IMR-90 (cell line): ENCODE results near the gene ABHD2. TPM values are rescaled to one million over a fixed set of nuclear protein-coding genes. Genes with fewer than 3 reads are reported as not detected.

ENCODE experiments used
- ATAC-seq: fragments of 200-7000 bp; cut with Tn5 transposase; 2 replicates; pipeline ENCODE4 v1.9.1; 2020; ENCODE audit warnings: low read depth, mild to moderate bottlenecking, moderate library complexity
- BruUV-seq: library from RNA; stranded (reverse); fragments of 400-500 nt; replicated peaks from 2 replicates; lab custom pipeline; 2021; lab: Mats Ljungman, UMichigan
- CTCF ChIA-PET: fragments of 300-600 bp; formaldehyde crosslinking; extraction: SDS; loops from one replicate; lab custom pipeline; 2021; ENCODE audit warnings: antibody characterized with exemption; lab: Yijun Ruan, JAX
- POLR2A ChIA-PET: fragments of 300-600 bp; sonication (Branson Sonifier 250); formaldehyde crosslinking; loops from one replicate; lab custom pipeline; 2022; ENCODE audit warnings: antibody characterized with exemption; ENCODE audit not compliant: unreplicated experiment; lab: Charles Lee
- DNase-seq: peaks from one replicate; pipeline ENCODE4 v3.0.0; 2013
- H2AFZ ChIP-seq: replicated peaks from 2 replicates; pipeline ENCODE3; 2013; ENCODE audit warnings: low read length, mild to moderate bottlenecking; ENCODE audit not compliant: poor library complexity
- H2AK5ac ChIP-seq: 2 replicates; pipeline ENCODE4 v1.6.1; 2013; ENCODE audit warnings: low read depth, low read length, inconsistent platforms
- H2AK9ac ChIP-seq: replicated peaks from 2 replicates; pipeline ENCODE3; 2013; ENCODE audit warnings: mild to moderate bottlenecking, low read depth, low read length, moderate library complexity; ENCODE audit not compliant: poor library complexity
- H2BK120ac ChIP-seq: 2 replicates; pipeline ENCODE4 v1.6.1; 2013; ENCODE audit warnings: low read depth, low read length, inconsistent platforms
- H2BK15ac ChIP-seq: 3 replicates; pipeline ENCODE4 v1.6.1; 2013; ENCODE audit warnings: low read depth, low read length, inconsistent platforms
- H2BK20ac ChIP-seq: 2 replicates; pipeline ENCODE4 v1.6.1; 2013; ENCODE audit warnings: low read depth, mild to moderate bottlenecking, inconsistent platforms, low read length, moderate library complexity
- H2BK5ac ChIP-seq: 2 replicates; pipeline ENCODE4 v1.6.1; 2013; ENCODE audit warnings: mild to moderate bottlenecking, low read depth, low read length, inconsistent platforms; ENCODE audit not compliant: poor library complexity, severe bottlenecking
- H3K14ac ChIP-seq: replicated peaks from 2 replicates; pipeline ENCODE4 v1.6.1; 2013; ENCODE audit warnings: low read depth, low read length, inconsistent platforms
- H3K18ac ChIP-seq: 2 replicates; pipeline ENCODE4 v1.6.1; 2013; ENCODE audit warnings: low read depth, low read length, control low read depth
- H3K23ac ChIP-seq: 2 replicates; pipeline ENCODE4 v1.6.1; 2013; ENCODE audit warnings: low read depth, low read length, inconsistent platforms
- H3K27ac ChIP-seq: 2 replicates; pipeline ENCODE4 v1.5.1; 2013; ENCODE audit warnings: mild to moderate bottlenecking, control low read depth, low read length; ENCODE audit not compliant: insufficient read depth
- H3K27me3 ChIP-seq: 2 replicates; pipeline ENCODE4 v1.6.1; 2013; ENCODE audit warnings: low read length; ENCODE audit not compliant: control insufficient read depth, insufficient read depth
- H3K36me3 ChIP-seq: 2 replicates; pipeline ENCODE4 v1.6.1; 2013; ENCODE audit warnings: low read length, mixed read lengths; ENCODE audit not compliant: control insufficient read depth, insufficient read depth
- H3K4ac ChIP-seq: 2 replicates; pipeline ENCODE4 v1.6.1; 2013; ENCODE audit warnings: low read depth, low read length, inconsistent platforms
- H3K4me1 ChIP-seq: 2 replicates; pipeline ENCODE4 v1.6.1; 2013; ENCODE audit warnings: low read length, mixed read lengths; ENCODE audit not compliant: control insufficient read depth, insufficient read depth
- H3K4me2 ChIP-seq: 2 replicates; pipeline ENCODE4 v1.6.1; 2013; ENCODE audit warnings: low read depth, mild to moderate bottlenecking, control low read depth, low read length, moderate library complexity
- H3K4me3 ChIP-seq: 2 replicates; pipeline ENCODE4 v1.5.1; 2013; ENCODE audit warnings: low read depth, mild to moderate bottlenecking, control low read depth, low read length, moderate library complexity; ENCODE audit not compliant: insufficient read depth
- H3K56ac ChIP-seq: 2 replicates; pipeline ENCODE4 v1.6.1; 2013; ENCODE audit warnings: low read length, inconsistent platforms; ENCODE audit not compliant: insufficient read depth; ENCODE audit errors: extremely low read depth
- H3K79me1 ChIP-seq, 2 experiments: 2 replicates each; pipeline ENCODE4 v1.6.1; 2013; ENCODE audit warnings: low read length in 2 of 2, inconsistent platforms in 1 of 2, low read depth in 1 of 2
- H3K9ac ChIP-seq: 2 replicates; pipeline ENCODE4 v1.6.1; 2013; ENCODE audit warnings: low read depth, low read length, control low read depth
- H3K9me1 ChIP-seq: 2 replicates; pipeline ENCODE4 v1.6.1; 2013; ENCODE audit warnings: low read length, inconsistent platforms; ENCODE audit not compliant: insufficient read depth
- H3K9me3 ChIP-seq: 2 replicates; pipeline ENCODE4 v1.6.1; 2013; ENCODE audit warnings: low read length; ENCODE audit not compliant: control insufficient read depth, insufficient read depth
- H4K20me1 ChIP-seq: 2 replicates; pipeline ENCODE4 v1.6.1; 2013; ENCODE audit warnings: low read length, inconsistent platforms; ENCODE audit not compliant: insufficient read depth
- H4K5ac ChIP-seq: 2 replicates; pipeline ENCODE4 v1.6.1; 2013; ENCODE audit warnings: mild to moderate bottlenecking, low read depth, low read length, control low read depth
- H4K8ac ChIP-seq, 2 experiments: 2 replicates each; pipeline ENCODE4 v1.6.1; 2013; ENCODE audit warnings: low read depth in 2 of 2, low read length in 2 of 2, control low read depth in 1 of 2, inconsistent platforms in 1 of 2
- H4K91ac ChIP-seq: 2 replicates; pipeline ENCODE4 v1.6.1; 2013; ENCODE audit warnings: low read depth, low read length, inconsistent platforms; ENCODE audit not compliant: insufficient read depth
- CEBPB ChIP-seq: IDR thresholded peaks from 2 replicates; pipeline ENCODE4 v1.6.1; 2012; ENCODE audit warnings: low read depth, low read length, improper control_type of control experiment
- RFX5 ChIP-seq: IDR thresholded peaks from 2 replicates; pipeline ENCODE4 v1.8.0; 2012; ENCODE audit warnings: low read depth, mild to moderate bottlenecking, low read length, moderate library complexity
- WGBS, 2 experiments: methylation state at CpG; one replicate each; pipeline versions ENCODE4 v1.1.5 to v1.1.7; 2013; ENCODE audit warnings: missing lambda C conversion rate in 2 of 2; ENCODE audit not compliant: insufficient read length in 1 of 2; ENCODE audit errors: extremely low coverage in 2 of 2; 5-methylcytosine and 5-hydroxymethylcytosine counted together
- dilution Hi-C: fragments of 300-500 bp; cut with HindIII; formaldehyde crosslinking; loops from one replicate; pipeline ENCODE4 v1.14.3; 2018; ENCODE audit warnings: low sequenced_read_pairs; ENCODE audit not compliant: unreplicated experiment
- in situ Hi-C: fragments of 300-500 bp; cut with MboI; formaldehyde crosslinking; loops from 3 replicates; pipeline ENCODE4 v1.14.3; 2019; ENCODE audit warnings: low sequenced_read_pairs, inconsistent platforms, mixed read lengths
- intact Hi-C: fragments of 100-400 bp; cut with micrococcal nuclease; formaldehyde crosslinking; loops from 2 replicates; pipeline ENCODE4 v1.10.0; 2022
- polyA plus RNA-seq, 3 experiments: library from polyadenylated mRNA; depleted of rRNA; stranded (reverse); fragments of >200 nt; gene quantifications; 2 replicates each; pipeline ENCODE4 v1.2.3, GENCODE V29; 2012; ENCODE audit warnings: low replicate concordance in 1 of 3
- total RNA-seq: library from RNA; depleted of rRNA; stranded (reverse); fragments of >200 nt; gene quantifications from 2 replicates; pipeline ENCODE4 v1.2.3, GENCODE V29; 2012

ABHD2 gene
- total and polyA plus RNA-seq, 2 of the 4 experiments (the other 2 are of a cell fraction): 31.2 to 62.9 TPM

- 100% methylated on average over 1 of the region's 3 CpGs; no CpG with 5 or more reads in 1 of the 2 experiments for WGBS, 2 experiments
- Histone ChIP-seq H3K9ac (no peak overlapping the region), H3K4me1 (peaks cover 13% of the 10 kb centered on the region), H4K8ac (no peak overlapping the region), H2BK120ac (no peak overlapping the region), H2AK5ac (no peak overlapping the region), H2AK9ac (no peak overlapping the region), H3K27ac (no peak overlapping the region), H4K5ac (no peak overlapping the region), H3K4me3 (no peak overlapping the region), H3K56ac (no peak overlapping the region), H4K20me1 (no peaks in the 10 kb centered on the region), H3K14ac (no peak overlapping the region; the same call in 1 of the 2 replicates), H2AFZ (no peak overlapping the region), H3K36me3 (peaks cover 16% of the 10 kb centered on the region), H2BK20ac (no peak overlapping the region), H3K4me2 (no peak overlapping the region), H3K23ac (no peak overlapping the region), H3K9me3 (no peaks in the 10 kb centered on the region), H2BK15ac (no peak overlapping the region), H3K79me1 (peaks cover 48 to 66% of the 10 kb centered on the region in 2 experiments), H2BK5ac (no peak overlapping the region), H3K18ac (no peak overlapping the region), H3K27me3 (no peaks in the 10 kb centered on the region), H4K91ac (no peak overlapping the region), H3K9me1 (peaks cover 20% of the 10 kb centered on the region), H3K4ac (no peak overlapping the region)
- ATAC-seq (no peak), DNase-seq (no peak)
- CTCF ChIA-PET: interaction anchor here (1.9 kb wide), 1 partner anchor 60 kb away, joined by 6 read pairs; no protein-coding TSS in a partner anchor
- no TSS peak for BruUV-seq
- TF ChIP-seq CEBPB (peak; percentile 98), RFX5 (no peak)
- intact Hi-C loops (no loop called here), in situ Hi-C loops (no loop called here), dilution Hi-C loops (no loop called here)
- POLR2A ChIA-PET: no interaction called here
Measured at GRCh38 chr15:89117790-89118189, 29.5 kb downstream of the ABHD2 start.
